GM23338 (cell line): Measurements from ENCODE around the gene VPS39. TPM values are rescaled to one million over a fixed set of nuclear protein-coding genes. Genes with fewer than 3 reads are reported as not detected.

ENCODE experiments used
- ATAC-seq: fragments of 200-7000 bp; cut with Tn5 transposase; 3 replicates; pipeline ENCODE4 v1.9.1; 2020
- DNase-seq: peaks from one replicate; pipeline ENCODE4 v3.0.0-alpha.2; 2015; ENCODE audit warnings: low spot score
- H2AFZ ChIP-seq: fragments of 200-600 bp; sonication (generic); 2 replicates; pipeline ENCODE4 v1.8.0; 2016; ENCODE audit warnings: antibody characterized with exemption, mild to moderate bottlenecking, moderate library complexity
- H3F3A ChIP-seq: fragments of 200-600 bp; sonication (generic); replicated peaks from 2 replicates; pipeline ENCODE4 v1.8.0; 2017; ENCODE audit warnings: antibody characterized with exemption, mixed run types, low read depth
- H3K27ac ChIP-seq: fragments of 200-600 bp; sonication (generic); 2 replicates; pipeline ENCODE4 v1.6.1; 2016; ENCODE audit warnings: low read depth
- H3K27me3 ChIP-seq: fragments of 200-600 bp; sonication (generic); 2 replicates; pipeline ENCODE4 v1.8.0; 2016; ENCODE audit warnings: mild to moderate bottlenecking, mixed run types, moderate library complexity; ENCODE audit not compliant: insufficient read depth
- H3K36me3 ChIP-seq: fragments of 200-600 bp; sonication (generic); 2 replicates; pipeline ENCODE4 v1.8.0; 2016; ENCODE audit warnings: mild to moderate bottlenecking; ENCODE audit not compliant: insufficient read depth
- H3K4me1 ChIP-seq: fragments of 200-600 bp; sonication (generic); 2 replicates; pipeline ENCODE4 v1.8.0; 2016; ENCODE audit warnings: mild to moderate bottlenecking, moderate library complexity; ENCODE audit not compliant: insufficient read depth
- H3K4me2 ChIP-seq: fragments of 200-600 bp; sonication (generic); 2 replicates; pipeline ENCODE4 v1.7.1; 2017; ENCODE audit warnings: mixed run types
- H3K4me3 ChIP-seq: fragments of 200-600 bp; sonication (generic); 2 replicates; pipeline ENCODE4 v1.6.1; 2016; ENCODE audit warnings: mixed run types
- H3K79me2 ChIP-seq: fragments of 200-600 bp; sonication (generic); replicated peaks from 2 replicates; pipeline ENCODE4 v1.8.0; 2017; ENCODE audit warnings: mild to moderate bottlenecking; ENCODE audit not compliant: insufficient read depth
- H3K9me2 ChIP-seq: fragments of 200-600 bp; sonication (generic); 2 replicates; pipeline ENCODE4 v1.8.0; 2017; ENCODE audit not compliant: insufficient read depth
- H4K20me1 ChIP-seq: fragments of 200-600 bp; sonication (generic); replicated peaks from 2 replicates; pipeline ENCODE4 v1.8.0; 2017; ENCODE audit warnings: mild to moderate bottlenecking; ENCODE audit not compliant: insufficient read depth
- H3K27ac Mint-ChIP-seq: 2 replicates; pipeline ENCODE4 v1.8.0; 2020; ENCODE audit warnings: inconsistent platforms, mild to moderate bottlenecking, moderate library complexity, mixed read lengths
- H3K27me3 Mint-ChIP-seq: 3 replicates; pipeline ENCODE4 v1.8.0; 2022; ENCODE audit warnings: low read depth, mild to moderate bottlenecking, moderate library complexity, mixed read lengths, inconsistent platforms; ENCODE audit not compliant: insufficient read depth, poor library complexity
- H3K36me3 Mint-ChIP-seq: 3 replicates; pipeline ENCODE4 v1.8.0; 2021; ENCODE audit warnings: low read depth, mild to moderate bottlenecking, inconsistent platforms, moderate library complexity, mixed read lengths
- H3K4me1 Mint-ChIP-seq: 3 replicates; pipeline ENCODE4 v1.8.0; 2020; ENCODE audit warnings: mild to moderate bottlenecking, inconsistent platforms, mixed read lengths
- H3K4me3 Mint-ChIP-seq: 3 replicates; pipeline ENCODE4 v1.8.0; 2021; ENCODE audit warnings: moderate library complexity, mild to moderate bottlenecking, inconsistent platforms, mixed read lengths
- H3K9me3 Mint-ChIP-seq: 3 replicates; pipeline ENCODE4 v1.8.0; 2020; ENCODE audit warnings: moderate library complexity, mild to moderate bottlenecking, inconsistent platforms, mixed read lengths
- CREB1 ChIP-seq: fragments of 250-450 bp; sonication (Bioruptor Pico); IDR thresholded peaks from 2 replicates; pipeline ENCODE4 v1.5.0; 2020; ENCODE audit warnings: low read depth, mild to moderate bottlenecking, moderate library complexity
- CTCF ChIP-seq, 2 experiments: fragments of 200-600 bp in 1 of 2; sonication (generic) in 1 of 2; conservative IDR thresholded peaks; 2 replicates each; pipeline versions ENCODE4 v1.5.1 to v1.6.1; 2016 to 2017; ENCODE audit warnings: antibody characterized with exemption in 2 of 2, low read depth in 2 of 2, mild to moderate bottlenecking in 2 of 2, moderate library complexity in 1 of 2
- EZH2phosphoT487 ChIP-seq: fragments of 200-600 bp; sonication (generic); IDR thresholded peaks from one replicate; pipeline ENCODE4 v1.8.1; 2018; ENCODE audit warnings: antibody characterized with exemption; ENCODE audit not compliant: unreplicated experiment
- STAT1 ChIP-seq: IDR thresholded peaks from one replicate; pipeline ENCODE4 v1.6.1; 2016; ENCODE audit warnings: antibody characterized with exemption; ENCODE audit not compliant: unreplicated experiment
- ZNF114 ChIP-seq: fragments of 250-450 bp; sonication (Bioruptor Pico); IDR thresholded peaks from 2 replicates; pipeline ENCODE4 v1.5.0; 2020; ENCODE audit warnings: mild to moderate bottlenecking, moderate library complexity
- ZNF331 ChIP-seq: fragments of 250-450 bp; sonication (Bioruptor Pico); IDR thresholded peaks from 2 replicates; pipeline ENCODE4 v1.5.0; 2020; ENCODE audit warnings: low read depth, mild to moderate bottlenecking, moderate library complexity
- ZNF462 ChIP-seq: fragments of 250-450 bp; sonication (Bioruptor Pico); IDR thresholded peaks from 2 replicates; pipeline ENCODE4 v1.5.0; 2020; ENCODE audit warnings: mild to moderate bottlenecking, moderate library complexity
- polyA plus RNA-seq: library from polyadenylated mRNA; unstranded; fragments of >200 nt; fragmentation: Nextera tagmentation; extraction: Ambion mirVana; gene quantifications from 2 replicates; pipeline ENCODE4 v1.2.1, GENCODE V29; 2016
- total RNA-seq: library from RNA; depleted of rRNA; stranded (reverse); fragments of >200 nt; shearing (Covaris generic); gene quantifications from 2 replicates; pipeline ENCODE4 v1.2.3, GENCODE V29; 2014

Gene VPS39
- total and polyA plus RNA-seq, 2 experiments from 2014 or later: 14.9 to 45.1 TPM

GRCh38 chr15:42185801-42186200 lies 22.3 kb downstream of the VPS39 start (continued):
- TF ChIP-seq STAT1: no peak
- TF ChIP-seq ZNF331 (CRISPR knock-in tag): no peak

GRCh38 chr15:42184736-42185135 lies 23.4 kb downstream of the VPS39 start:
- H3K27me3 ChIP-seq: no peaks in the 10 kb centered on the region
- no peak overlapping the region for H3K4me3 Mint-ChIP-seq
- H3K4me1 ChIP-seq: no peaks in the 10 kb centered on the region
- H3K27ac Mint-ChIP-seq: no peak overlapping the region
- peaks cover 26% of the 10 kb centered on the region; the same call in 1 of the 2 replicates for H3K36me3 ChIP-seq
- H3K4me3 ChIP-seq: no peak overlapping the region
- H3K27me3 Mint-ChIP-seq: no peaks in the 10 kb centered on the region
- H3K36me3 Mint-ChIP-seq: peaks cover 50% of the 10 kb centered on the region
- H3K9me2 ChIP-seq: no peaks in the 10 kb centered on the region
- no peaks in the 10 kb centered on the region for H3F3A ChIP-seq
- H3K27ac ChIP-seq: no peak overlapping the region
- ATAC-seq (no peak), DNase-seq (no peak)
- no peak overlapping the region for H2AFZ ChIP-seq
- no peaks in the 10 kb centered on the region for H3K79me2 ChIP-seq
- H3K4me1 Mint-ChIP-seq: no peaks in the 10 kb centered on the region
- TF ChIP-seq CTCF (conservative IDR thresholded peaks at IDR 0.05; ENCODE audit: low read depth in 2 of 2) (no peak), ZNF114 (CRISPR knock-in tag) (no peak), ZNF462 (CRISPR knock-in tag) (no peak), CREB1 (no peak), EZH2phosphoT487 (no peak)
- no peaks in the 10 kb centered on the region for H3K9me3 Mint-ChIP-seq
- H3K4me2 ChIP-seq: no peak overlapping the region
- no peaks in the 10 kb centered on the region for H4K20me1 ChIP-seq
